Loucy (cell line): ENCODE data around the gene GID8.

Experiments
- H2AFZ ChIP-seq: fragments of 200-600 bp; sonication (generic); 2 replicates; pipeline ENCODE4 v1.6.0; 2016; ENCODE audit warnings: antibody characterized with exemption, mild to moderate bottlenecking, low read length, moderate library complexity
- H3F3A ChIP-seq: fragments of 200-600 bp; 2 replicates; pipeline ENCODE4 v1.6.0; 2016; ENCODE audit warnings: antibody characterized with exemption, low read depth, mild to moderate bottlenecking
- H3K27me3 ChIP-seq: fragments of 200-600 bp; sonication (generic); 2 replicates; pipeline ENCODE4 v1.6.1; 2014; ENCODE audit warnings: low read length, mild to moderate bottlenecking; ENCODE audit not compliant: insufficient read depth, poor library complexity, severe bottlenecking
- H3K36me3 ChIP-seq: fragments of 200-600 bp; sonication (generic); 2 replicates; pipeline ENCODE4 v1.6.1; 2016; ENCODE audit warnings: low read length; ENCODE audit not compliant: insufficient read depth
- H3K4me1 ChIP-seq: fragments of 200-600 bp; sonication (generic); 2 replicates; pipeline ENCODE4 v1.5.1; 2014; ENCODE audit warnings: low read length, mild to moderate bottlenecking; ENCODE audit not compliant: insufficient read depth, poor library complexity, severe bottlenecking
- H3K4me2 ChIP-seq: fragments of 200-600 bp; sonication (generic); 2 replicates; pipeline ENCODE4 v1.6.0; 2014; ENCODE audit warnings: antibody characterized with exemption, low read length, low read depth, mild to moderate bottlenecking; ENCODE audit not compliant: poor library complexity, severe bottlenecking
- H3K4me3 ChIP-seq: fragments of 200-600 bp; sonication (generic); 2 replicates; pipeline ENCODE4 v1.5.1; 2014; ENCODE audit warnings: low read length, mild to moderate bottlenecking, mixed read lengths; ENCODE audit not compliant: poor library complexity, severe bottlenecking
- H3K79me2 ChIP-seq: fragments of 200-600 bp; sonication (generic); 2 replicates; pipeline ENCODE4 v1.6.1; 2014; ENCODE audit warnings: low read length; ENCODE audit not compliant: insufficient read depth
- H3K9ac ChIP-seq: fragments of 200-600 bp; sonication (generic); 2 replicates; pipeline ENCODE4 v1.6.0; 2014; ENCODE audit warnings: mild to moderate bottlenecking, low read depth, low read length, moderate library complexity; ENCODE audit not compliant: poor library complexity, severe bottlenecking
- H3K9me2 ChIP-seq: fragments of 200-600 bp; sonication (generic); replicated peaks from 2 replicates; pipeline ENCODE4 v1.6.1; 2016; ENCODE audit warnings: low read depth, low read length, mixed read lengths
- H3K9me3 ChIP-seq: fragments of 200-600 bp; sonication (generic); 2 replicates; pipeline ENCODE4 v1.6.1; 2014; ENCODE audit warnings: mild to moderate bottlenecking, antibody characterized with exemption, low read length, low read depth; ENCODE audit not compliant: insufficient read depth
- H4K20me1 ChIP-seq: fragments of 200-600 bp; sonication (generic); 2 replicates; pipeline ENCODE4 v1.6.0; 2014; ENCODE audit warnings: antibody characterized with exemption, low read length, mild to moderate bottlenecking; ENCODE audit not compliant: insufficient read depth, poor library complexity, severe bottlenecking
- CTCF ChIP-seq: fragments of 200-600 bp; sonication (generic); conservative IDR thresholded peaks from 2 replicates; pipeline ENCODE4 v1.5.1; 2014; ENCODE audit warnings: mild to moderate bottlenecking, antibody characterized with exemption, low read length
- EZH2phosphoT487 ChIP-seq: fragments of 200-600 bp; IDR thresholded peaks from 2 replicates; pipeline ENCODE4 v1.6.1; 2018; ENCODE audit warnings: antibody characterized with exemption, mild to moderate bottlenecking, moderate library complexity, borderline replicate concordance

GID8 gene

GRCh38 chr20:62989201-62989601, 51.3 kb downstream of the GID8 start:
- no peaks in the 10 kb centered on the region for H3K79me2 ChIP-seq
- H3K4me2 ChIP-seq = no peak overlapping the region
- no peaks in the 10 kb centered on the region for H3K9me2 ChIP-seq
- H3K27me3 ChIP-seq = no peaks in the 10 kb centered on the region
- H4K20me1 ChIP-seq = no peaks in the 10 kb centered on the region
- no peaks in the 10 kb centered on the region for H3K4me1 ChIP-seq
- no peaks in the 10 kb centered on the region for H3K9me3 ChIP-seq
- no peaks in the 10 kb centered on the region for H3K36me3 ChIP-seq
- H3K9ac ChIP-seq = no peak overlapping the region
- H3K4me3 ChIP-seq = no peak overlapping the region
- TF ChIP-seq CTCF = no peak
- TF ChIP-seq EZH2phosphoT487 = no peak
- H2AFZ ChIP-seq = no peak overlapping the region
- no peaks in the 10 kb centered on the region for H3F3A ChIP-seq

- no peak for TF ChIP-seq CTCF
- TF ChIP-seq EZH2phosphoT487 = no peak
- H3K4me3 ChIP-seq = no peak overlapping the region
These were observed 52.4 kb downstream of the GID8 start for GRCh38 chr20:62990306-62990825.

GRCh38 chr20:62991196-62991807, 53.4 kb downstream of the GID8 start:
- Histone ChIP-seq H3F3A (no peaks in the 10 kb centered on the region), H3K36me3 (no peaks in the 10 kb centered on the region), H3K4me3 (no peak overlapping the region), H3K9me3 (no peaks in the 10 kb centered on the region), H3K9me2 (no peaks in the 10 kb centered on the region), H3K9ac (no peak overlapping the region), H3K79me2 (no peaks in the 10 kb centered on the region), H3K4me1 (no peaks in the 10 kb centered on the region), H3K27me3 (no peaks in the 10 kb centered on the region), H3K4me2 (no peak overlapping the region), H4K20me1 (no peaks in the 10 kb centered on the region), H2AFZ (no peak overlapping the region)
- no peak for TF ChIP-seq EZH2phosphoT487

More at GRCh38 chr20:62990306-62990825, 52.4 kb downstream of the GID8 start:
- Histone ChIP-seq H3K79me2 (no peaks in the 10 kb centered on the region), H4K20me1 (no peaks in the 10 kb centered on the region), H3K4me1 (no peaks in the 10 kb centered on the region), H3K9me3 (no peaks in the 10 kb centered on the region), H3K27me3 (no peaks in the 10 kb centered on the region), H3F3A (no peaks in the 10 kb centered on the region), H3K36me3 (no peaks in the 10 kb centered on the region), H2AFZ (no peak overlapping the region), H3K9me2 (no peaks in the 10 kb centered on the region), H3K4me2 (no peak overlapping the region), H3K9ac (no peak overlapping the region)

GRCh38 chr20:62991863-62992262, 53.9 kb downstream of the GID8 start:
- no peaks in the 10 kb centered on the region for H3K79me2 ChIP-seq
- H3K9me2 ChIP-seq = no peaks in the 10 kb centered on the region
- H3F3A ChIP-seq = no peaks in the 10 kb centered on the region
- no peak overlapping the region for H3K9ac ChIP-seq
- no peaks in the 10 kb centered on the region for H4K20me1 ChIP-seq
- no peak for TF ChIP-seq CTCF
- TF ChIP-seq EZH2phosphoT487 = no peak
- no peaks in the 10 kb centered on the region for H3K27me3 ChIP-seq
- H3K4me2 ChIP-seq = no peak overlapping the region
- H3K4me1 ChIP-seq = no peaks in the 10 kb centered on the region
- H3K4me3 ChIP-seq = no peak overlapping the region
- H3K9me3 ChIP-seq = no peaks in the 10 kb centered on the region
- no peaks in the 10 kb centered on the region for H3K36me3 ChIP-seq
- no peak overlapping the region for H2AFZ ChIP-seq
